Vagina (tissue), 2 donors: ENCODE data around the gene B4GALNT3. TPM values are rescaled to one million over a fixed set of nuclear protein-coding genes. Genes with fewer than 3 reads are reported as not detected.
A peak's percentile ranks its signal among the peaks of the same experiment; 100 is the strongest.

Experiments
- DNase-seq, 2 donors: peaks; one replicate each; pipeline ENCODE4 v3.0.0-alpha.2; 2017; ENCODE audit errors: extremely low spot score in 2 of 2
- H3K27ac ChIP-seq: fragments of 200-600 bp; sonication (generic); one replicate; pipeline ENCODE4 v1.5.1; 2019
- H3K27me3 ChIP-seq: fragments of 200-600 bp; sonication (generic); one replicate; pipeline ENCODE4 v1.5.1; 2019
- H3K36me3 ChIP-seq, 2 donors: fragments of 200-600 bp; sonication (generic); one replicate each; pipeline ENCODE4 v1.5.1; 2017 to 2019
- H3K4me1 ChIP-seq: fragments of 200-600 bp; sonication (generic); one replicate; pipeline ENCODE4 v1.5.1; 2019
- H3K4me3 ChIP-seq, 2 donors: fragments of 200-600 bp; sonication (generic); 1 replicate in 1 of 2; 2 replicates in 1 of 2; pipeline ENCODE4 v1.5.1; 2016 to 2019
- H3K9me3 ChIP-seq: fragments of 200-600 bp; sonication (generic); one replicate; pipeline ENCODE4 v1.5.1; 2019
- POLR2A ChIP-seq, 2 donors: fragments of 450-650 bp; IDR thresholded peaks; one replicate each; pipeline ENCODE4 v1.6.1; 2017; ENCODE audit warnings: antibody characterized with exemption in 2 of 2, mild to moderate bottlenecking in 2 of 2, moderate library complexity in 2 of 2
- POLR2AphosphoS5 ChIP-seq, 2 donors: sonication (generic); formaldehyde crosslinking; IDR thresholded peaks; one replicate each; pipeline ENCODE4 v1.9.0; 2017; ENCODE audit warnings: antibody characterized with exemption in 2 of 2, mild to moderate bottlenecking in 2 of 2, low read depth in 1 of 2; ENCODE audit not compliant: insufficient read depth in 1 of 2
- intact Hi-C: fragments of 100-400 bp; cut with DNase I; formaldehyde crosslinking; loops from one replicate; pipeline ENCODE4 v1.15.1; 2023
- total RNA-seq: library from RNA; depleted of rRNA; stranded (reverse); fragments of >200 nt; gene quantifications from one replicate; pipeline ENCODE4 v1.2.3, GENCODE V29; 2016
- TF ChIP-seq, protein P1 (sequence below), 3 experiments: fragments of 450-650 bp in 2 of 3; fragments of 200-600 bp in 1 of 3; sonication (generic) in 1 of 3; IDR thresholded peaks; one replicate each; pipeline ENCODE4 v1.5.1; 2017 to 2019; ENCODE audit warnings: antibody characterized with exemption in 3 of 3, mild to moderate bottlenecking in 2 of 3, moderate library complexity in 2 of 3

B4GALNT3 gene
- total RNA-seq, 1 donor from 2014 or later: 13.3 TPM

DNA sequence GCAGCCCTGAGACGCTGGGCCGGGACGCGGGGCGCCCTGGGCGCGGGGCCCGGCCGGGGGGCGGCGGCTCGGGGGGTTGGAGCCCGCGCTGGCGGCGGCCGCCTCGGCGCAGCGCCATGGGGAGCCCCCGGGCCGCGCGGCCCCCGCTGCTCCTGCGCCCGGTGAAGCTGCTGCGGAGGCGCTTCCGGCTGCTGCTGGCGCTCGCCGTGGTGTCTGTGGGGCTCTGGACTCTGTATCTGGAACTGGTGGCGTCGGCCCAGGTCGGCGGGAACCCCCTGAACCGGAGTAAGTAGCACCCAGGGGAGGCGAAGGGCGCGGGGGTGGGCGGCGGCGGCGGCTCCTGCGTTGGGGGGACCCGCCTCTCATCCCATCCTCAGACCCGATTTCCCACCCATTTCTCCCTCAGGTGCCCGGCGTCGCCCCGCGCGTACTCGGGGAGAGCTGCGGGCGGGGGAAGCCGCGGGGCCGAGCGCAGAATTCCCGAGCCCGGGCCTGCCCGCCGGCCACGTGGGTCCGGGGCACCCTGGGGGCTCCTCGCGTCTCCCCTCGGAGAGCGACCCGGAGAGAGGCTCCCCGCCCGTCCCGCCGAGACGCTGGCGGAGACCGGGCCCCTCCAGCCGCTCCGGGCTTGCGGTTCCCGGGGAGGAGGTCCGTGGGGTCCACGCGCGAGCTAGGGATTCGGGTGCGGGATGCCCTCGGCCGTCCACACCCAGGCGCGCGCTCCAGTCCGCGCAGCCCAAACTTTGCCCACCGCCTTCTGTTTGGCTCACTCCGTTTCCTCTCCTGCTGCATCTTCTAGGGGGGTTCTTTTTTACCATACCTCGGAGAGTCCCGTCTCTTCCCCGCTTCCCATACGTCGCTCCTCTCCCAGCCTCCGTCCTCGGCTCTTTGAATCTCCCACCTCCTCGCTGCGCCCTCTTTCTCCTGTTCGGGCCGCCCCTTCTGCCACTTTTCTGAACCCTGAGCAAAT lies 807 bp downstream of the B4GALNT3 start:
- no peak for DNase-seq
- intact Hi-C loops: no loop called here
- no peaks in the 10 kb centered on the region for H3K27me3 ChIP-seq
- peak overlapping the region; percentile 26 for H3K27ac ChIP-seq
- peak overlapping the region; percentile 55 to 56 for H3K4me3 ChIP-seq
- H3K36me3 ChIP-seq: no peaks in the 10 kb centered on the region
- no peaks in the 10 kb centered on the region for H3K9me3 ChIP-seq
- TF ChIP-seq POLR2A (IDR thresholded peaks at IDR 0.05) (no peak), POLR2AphosphoS5 (IDR thresholded peaks at IDR 0.05; ENCODE audit: insufficient read depth in 1 of 2, low read depth in 1 of 2) (no peak)
- TF ChIP-seq, protein P1, sequence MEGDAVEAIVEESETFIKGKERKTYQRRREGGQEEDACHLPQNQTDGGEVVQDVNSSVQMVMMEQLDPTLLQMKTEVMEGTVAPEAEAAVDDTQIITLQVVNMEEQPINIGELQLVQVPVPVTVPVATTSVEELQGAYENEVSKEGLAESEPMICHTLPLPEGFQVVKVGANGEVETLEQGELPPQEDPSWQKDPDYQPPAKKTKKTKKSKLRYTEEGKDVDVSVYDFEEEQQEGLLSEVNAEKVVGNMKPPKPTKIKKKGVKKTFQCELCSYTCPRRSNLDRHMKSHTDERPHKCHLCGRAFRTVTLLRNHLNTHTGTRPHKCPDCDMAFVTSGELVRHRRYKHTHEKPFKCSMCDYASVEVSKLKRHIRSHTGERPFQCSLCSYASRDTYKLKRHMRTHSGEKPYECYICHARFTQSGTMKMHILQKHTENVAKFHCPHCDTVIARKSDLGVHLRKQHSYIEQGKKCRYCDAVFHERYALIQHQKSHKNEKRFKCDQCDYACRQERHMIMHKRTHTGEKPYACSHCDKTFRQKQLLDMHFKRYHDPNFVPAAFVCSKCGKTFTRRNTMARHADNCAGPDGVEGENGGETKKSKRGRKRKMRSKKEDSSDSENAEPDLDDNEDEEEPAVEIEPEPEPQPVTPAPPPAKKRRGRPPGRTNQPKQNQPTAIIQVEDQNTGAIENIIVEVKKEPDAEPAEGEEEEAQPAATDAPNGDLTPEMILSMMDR (IDR thresholded peaks at IDR 0.05): no peak
- peaks cover 18% of the 10 kb centered on the region for H3K4me1 ChIP-seq

DNA sequence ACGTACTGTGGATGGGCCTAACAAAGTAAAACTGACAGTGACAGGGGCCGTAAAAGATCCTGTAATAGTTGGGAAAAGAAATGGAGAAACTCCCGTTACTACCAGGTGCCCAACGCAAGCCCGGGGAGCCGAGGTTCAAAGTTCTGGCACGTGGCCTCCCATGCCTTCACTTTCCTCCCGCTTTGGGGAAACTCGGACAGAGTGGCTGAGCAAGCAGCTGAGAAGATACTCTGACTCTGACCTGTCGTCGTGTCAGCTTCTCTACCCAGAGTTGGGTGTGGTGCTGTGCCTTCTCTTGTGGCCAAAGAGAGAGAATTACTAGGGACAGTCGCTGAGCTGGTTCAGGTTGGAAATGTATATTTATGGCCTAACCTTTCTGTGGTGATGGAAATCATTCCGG lies 1.7 kb downstream of the B4GALNT3 start:
- Histone ChIP-seq H3K27ac (peak overlapping the region; percentile 26), H3K27me3 (no peaks in the 10 kb centered on the region)

DNA sequence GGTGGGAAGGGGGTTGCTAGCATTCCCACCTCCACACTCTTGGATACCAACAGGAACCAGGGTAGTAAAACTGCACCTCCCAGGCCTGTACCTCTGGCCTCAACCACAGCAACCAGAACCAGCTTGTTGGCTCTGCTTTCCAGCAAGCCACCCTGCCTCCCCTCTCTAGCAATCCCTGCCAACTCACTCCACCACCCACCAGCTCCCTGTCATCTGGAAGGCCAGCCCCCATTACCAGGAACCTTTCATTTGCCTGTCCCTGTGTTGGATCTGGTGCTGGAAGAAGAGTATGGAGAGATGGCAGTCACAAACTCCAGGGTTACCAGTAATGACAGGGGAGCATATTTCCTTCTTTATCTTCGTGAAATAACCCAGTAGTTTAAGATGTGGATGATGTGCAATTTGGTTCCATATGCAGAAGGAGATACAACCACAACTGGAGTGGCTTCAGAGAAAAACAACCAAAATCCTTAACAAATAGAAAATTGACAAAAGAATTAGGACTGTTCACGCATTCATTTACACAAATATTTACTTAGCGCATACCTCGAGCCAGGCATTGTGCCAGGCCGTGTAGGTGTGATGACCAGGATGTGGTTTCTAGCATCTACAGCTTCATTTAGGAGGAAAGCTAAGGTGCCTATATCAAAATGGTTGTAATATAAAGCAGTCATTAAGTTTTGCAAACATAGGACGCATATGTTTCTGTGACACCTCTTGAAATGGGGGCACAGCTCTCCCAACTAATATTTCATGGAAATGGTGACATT lies 3.4 kb downstream of the B4GALNT3 start:
- Histone ChIP-seq H3K4me1 (peaks cover 18% of the 10 kb centered on the region), H3K9me3 (no peaks in the 10 kb centered on the region)
- intact Hi-C loops: no loop called here

More for the DNA sequence above, 1.7 kb downstream of the B4GALNT3 start:
- no peaks in the 10 kb centered on the region for H3K36me3 ChIP-seq
- no peak for DNase-seq
- TF ChIP-seq POLR2A (IDR thresholded peaks at IDR 0.05): no peak
- TF ChIP-seq POLR2AphosphoS5 (IDR thresholded peaks at IDR 0.05; ENCODE audit: insufficient read depth in 1 of 2, low read depth in 1 of 2): peak in 1 of 2 donors; percentile 21
- H3K4me3 ChIP-seq: peak overlapping the region in 1 of 2 donors; percentile 55
- no peaks in the 10 kb centered on the region for H3K9me3 ChIP-seq
- intact Hi-C loops: no loop called here
- peaks cover 18% of the 10 kb centered on the region for H3K4me1 ChIP-seq

DNA sequence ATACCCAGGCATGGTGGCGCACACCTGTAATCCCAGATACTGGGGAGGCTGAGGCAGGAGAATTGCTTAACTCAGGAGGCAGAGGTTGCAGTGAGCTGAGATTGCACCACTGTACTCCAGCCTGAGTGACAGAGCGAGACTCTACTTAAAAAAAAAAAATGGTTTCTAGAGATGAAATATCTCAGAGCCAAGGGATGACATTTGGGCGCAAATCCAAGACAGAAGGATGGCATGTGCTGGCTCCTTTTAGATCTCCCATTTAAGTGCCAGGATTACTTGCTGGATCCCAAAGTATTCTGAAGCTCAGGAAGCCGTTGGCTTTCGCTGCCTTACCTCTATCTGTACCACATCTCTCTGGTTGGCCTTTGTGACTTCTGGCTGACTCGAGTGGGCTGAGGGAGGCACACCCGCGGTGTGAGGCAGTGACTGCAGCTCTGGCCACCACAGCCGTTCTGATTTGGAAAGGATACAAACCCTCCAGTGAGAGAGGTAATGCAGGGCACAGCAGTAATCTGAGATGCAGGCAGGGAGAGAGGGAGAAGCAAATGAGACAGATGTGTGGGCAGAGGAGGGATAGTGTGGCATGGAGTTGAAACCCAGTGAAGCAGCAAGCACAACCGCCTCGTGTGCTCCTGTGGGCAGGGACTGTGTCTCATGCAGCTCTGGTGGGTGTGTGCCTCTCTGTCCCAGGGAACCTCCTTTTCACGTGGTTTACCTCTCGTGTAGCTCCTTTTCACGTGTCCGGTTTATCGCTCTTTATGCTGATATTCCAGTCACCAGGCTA lies 4.9 kb downstream of the B4GALNT3 start:
- intact Hi-C loops: no loop called here
- H3K4me1 ChIP-seq: peaks cover 11% of the 10 kb centered on the region

More for the DNA sequence above, 3.4 kb downstream of the B4GALNT3 start:
- Histone ChIP-seq H3K27ac (no peak overlapping the region), H3K4me3 (no peak overlapping the region), H3K36me3 (no peaks in the 10 kb centered on the region), H3K27me3 (no peaks in the 10 kb centered on the region)
- no peak for DNase-seq
- TF ChIP-seq, protein P1 (IDR thresholded peaks at IDR 0.05): no peak
- TF ChIP-seq POLR2A (IDR thresholded peaks at IDR 0.05) (no peak), POLR2AphosphoS5 (IDR thresholded peaks at IDR 0.05; ENCODE audit: insufficient read depth in 1 of 2, low read depth in 1 of 2) (no peak)

More for the DNA sequence above, 4.9 kb downstream of the B4GALNT3 start:
- Histone ChIP-seq H3K27me3 (no peaks in the 10 kb centered on the region), H3K36me3 (no peaks in the 10 kb centered on the region), H3K4me3 (no peak overlapping the region), H3K9me3 (no peaks in the 10 kb centered on the region), H3K27ac (no peak overlapping the region)
- no peak for DNase-seq
- no peak for TF ChIP-seq POLR2A (IDR thresholded peaks at IDR 0.05)
- TF ChIP-seq, protein P1 (IDR thresholded peaks at IDR 0.05): no peak
- no peak for TF ChIP-seq POLR2AphosphoS5 (IDR thresholded peaks at IDR 0.05; ENCODE audit: insufficient read depth in 1 of 2, low read depth in 1 of 2)
